Activated CD4-positive, alpha-beta memory T cell treated with anti-CD3 and anti-CD28 coated beads for 36 hours (primary cell): ENCODE results near the gene NFIB. TPM values are rescaled to one million over a fixed set of nuclear protein-coding genes. Genes with fewer than 3 reads are reported as not detected.

ENCODE experiments used
- CTCF ChIA-PET: fragments of 350-600 bp; sonication (Branson Sonifier 250); formaldehyde crosslinking; loops from one replicate; lab custom pipeline; 2021; ENCODE audit warnings: antibody characterized with exemption, inconsistent platforms; lab: Charles Lee
- POLR2A ChIA-PET: fragments of 350-600 bp; sonication (Branson Sonifier 250); formaldehyde crosslinking; loops from one replicate; lab custom pipeline; 2021; ENCODE audit warnings: antibody characterized with exemption; lab: Charles Lee
- DNase-seq: peaks from one replicate; pipeline ENCODE4 v3.0.0-alpha.2; 2020
- H3K27ac Mint-ChIP-seq: one replicate; pipeline ENCODE4 v1.8.0; 2021; ENCODE audit warnings: mixed read lengths
- H3K27me3 Mint-ChIP-seq: one replicate; pipeline ENCODE4 v1.8.0; 2021; ENCODE audit warnings: mixed read lengths
- H3K36me3 Mint-ChIP-seq: one replicate; pipeline ENCODE4 v1.8.0; 2021; ENCODE audit warnings: mixed read lengths
- H3K4me1 Mint-ChIP-seq: one replicate; pipeline ENCODE4 v1.8.0; 2021; ENCODE audit warnings: low read depth, mixed read lengths
- H3K4me3 Mint-ChIP-seq: one replicate; pipeline ENCODE4 v1.8.0; 2021; ENCODE audit warnings: mild to moderate bottlenecking, mixed read lengths
- H3K9me3 Mint-ChIP-seq: one replicate; pipeline ENCODE4 v1.8.0; 2021; ENCODE audit warnings: mixed read lengths
- intact Hi-C: fragments of 100-400 bp; cut with micrococcal nuclease; formaldehyde crosslinking; loops from one replicate; pipeline ENCODE4 v1.15.1; 2023
- total RNA-seq, 2 experiments: library from RNA; stranded (reverse); gene quantifications; one replicate each; pipeline ENCODE4 v1.2.3, GENCODE V29; 2021

The NFIB gene
- total RNA-seq, 2 experiments from 2014 or later: not detected

DNA sequence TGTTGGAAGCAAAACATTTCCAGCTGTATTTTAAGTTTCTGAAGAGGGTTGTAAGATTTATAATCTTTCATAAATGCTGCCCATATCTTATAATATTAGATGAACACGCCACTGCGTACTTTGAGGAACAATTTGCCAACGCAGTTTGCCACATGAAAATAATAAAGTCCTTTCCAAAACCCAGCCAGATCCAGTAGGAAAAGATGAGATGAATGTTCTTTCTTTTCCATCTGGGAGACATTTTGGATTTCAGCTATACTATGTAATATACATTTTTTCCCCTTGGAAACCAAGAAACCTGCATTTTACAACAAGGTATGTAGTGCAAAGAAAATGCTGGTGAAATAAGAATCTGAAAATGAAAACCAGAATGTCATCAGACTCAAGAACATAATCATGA lies 125.4 kb downstream of the NFIB start:
- Mint-ChIP-seq H3K36me3 (no peaks in the 10 kb centered on the region), H3K4me3 (no peak overlapping the region), H3K27me3 (no peaks in the 10 kb centered on the region), H3K9me3 (no peaks in the 10 kb centered on the region), H3K4me1 (no peaks in the 10 kb centered on the region), H3K27ac (no peak overlapping the region)
- CTCF ChIA-PET: no interaction called here
- intact Hi-C loops: no loop called here
- no peak for DNase-seq
- POLR2A ChIA-PET: no interaction called here

DNA sequence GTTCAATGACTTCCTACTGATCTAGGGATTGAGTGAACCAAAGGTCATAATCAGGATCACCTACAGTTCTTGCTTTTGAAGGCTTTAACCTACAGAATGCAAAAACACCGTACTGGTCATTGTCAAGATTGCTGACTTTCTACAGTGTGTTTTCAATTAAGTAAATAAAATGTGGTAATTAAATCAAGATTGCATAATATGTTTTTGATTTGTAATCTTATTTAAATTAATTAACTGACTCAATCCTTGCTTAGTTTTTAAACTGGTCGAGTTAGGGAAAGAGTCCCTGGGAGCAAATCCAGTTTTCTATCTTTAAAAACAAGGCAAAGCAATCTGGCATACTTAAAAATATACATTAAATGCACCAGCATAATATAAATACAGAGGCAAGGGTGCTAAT lies 125.9 kb downstream of the NFIB start:
- no peak for DNase-seq
- H3K9me3 Mint-ChIP-seq: no peaks in the 10 kb centered on the region
- no peaks in the 10 kb centered on the region for H3K27me3 Mint-ChIP-seq
- H3K4me1 Mint-ChIP-seq: no peaks in the 10 kb centered on the region
- no peaks in the 10 kb centered on the region for H3K36me3 Mint-ChIP-seq
- intact Hi-C loops: no loop called here
- POLR2A ChIA-PET: no interaction called here
- no peak overlapping the region for H3K4me3 Mint-ChIP-seq
- CTCF ChIA-PET: no interaction called here
- H3K27ac Mint-ChIP-seq: no peak overlapping the region

DNA sequence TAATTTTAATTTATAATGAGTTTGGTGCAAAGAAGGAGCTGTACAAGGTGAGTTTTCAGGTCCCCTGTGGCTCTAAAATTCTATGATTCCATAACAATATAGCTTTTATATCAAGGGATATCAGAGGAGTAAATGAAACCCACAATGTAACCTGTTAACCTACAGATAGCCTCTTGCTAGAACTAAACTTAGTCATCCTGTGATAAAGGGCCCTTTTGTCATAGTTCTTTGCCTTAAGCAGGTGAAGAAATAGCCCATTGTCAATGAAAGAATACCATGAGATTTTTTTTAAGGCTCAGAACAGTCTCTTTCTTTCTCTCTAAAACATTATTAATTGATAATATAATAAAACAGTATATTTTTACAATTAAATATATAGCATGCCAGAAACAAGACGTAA lies 127.8 kb downstream of the NFIB start:
- intact Hi-C loops: no loop called here

DNA sequence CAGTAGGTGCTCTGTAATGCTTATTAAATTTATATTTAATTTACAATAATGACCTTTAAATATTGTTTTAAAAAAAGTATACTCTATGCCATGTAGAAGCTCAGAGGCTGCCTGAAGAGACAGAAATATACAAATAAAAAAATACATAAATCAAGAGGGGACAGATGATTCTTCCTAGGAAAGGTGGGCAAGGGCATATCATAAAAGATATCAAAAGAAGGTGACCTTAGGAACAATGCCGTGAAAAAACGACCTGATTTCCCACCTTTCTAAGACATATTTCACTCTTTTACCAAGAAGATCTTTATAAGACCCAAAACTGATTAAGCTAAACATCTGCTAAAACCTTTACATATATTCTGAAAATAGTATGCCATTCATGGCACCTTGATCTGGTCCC lies 128.9 kb downstream of the NFIB start:
- H3K4me3 Mint-ChIP-seq: no peak overlapping the region
- intact Hi-C loops: no loop called here
- H3K36me3 Mint-ChIP-seq: no peaks in the 10 kb centered on the region
- DNase-seq: no peak
- ChIA-PET POLR2A (no interaction called here), CTCF (no interaction called here)
- H3K4me1 Mint-ChIP-seq: no peaks in the 10 kb centered on the region
- H3K27ac Mint-ChIP-seq: no peak overlapping the region
- H3K27me3 Mint-ChIP-seq: no peaks in the 10 kb centered on the region
- no peaks in the 10 kb centered on the region for H3K9me3 Mint-ChIP-seq

More for the DNA sequence above, 127.8 kb downstream of the NFIB start:
- Mint-ChIP-seq H3K9me3 (no peaks in the 10 kb centered on the region), H3K27me3 (no peaks in the 10 kb centered on the region), H3K4me1 (no peaks in the 10 kb centered on the region), H3K4me3 (no peak overlapping the region), H3K27ac (no peak overlapping the region), H3K36me3 (no peaks in the 10 kb centered on the region)
- ChIA-PET CTCF (no interaction called here), POLR2A (no interaction called here)
- DNase-seq: no peak

DNA sequence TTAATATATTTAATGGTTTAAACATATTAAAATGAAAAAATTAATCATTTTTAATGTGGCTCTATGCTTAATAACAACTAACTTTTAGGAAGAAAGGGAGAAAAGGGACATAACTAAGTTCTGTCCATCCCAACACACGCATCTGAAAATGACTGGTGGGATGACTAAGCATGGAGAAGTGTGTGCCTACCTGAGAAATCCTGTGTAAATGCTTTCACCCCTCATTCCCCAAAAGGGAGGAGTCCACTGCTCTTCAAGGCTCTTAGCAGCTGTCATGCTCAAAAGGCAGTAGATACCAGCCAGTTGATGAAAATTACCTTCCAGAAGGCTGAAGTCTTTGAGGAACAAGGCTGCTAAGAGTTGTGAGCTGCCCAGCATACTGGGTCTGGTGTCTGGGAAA lies 130.9 kb downstream of the NFIB start:
- Mint-ChIP-seq H3K4me3 (no peak overlapping the region), H3K27ac (no peak overlapping the region), H3K36me3 (no peaks in the 10 kb centered on the region), H3K4me1 (no peaks in the 10 kb centered on the region), H3K9me3 (no peaks in the 10 kb centered on the region), H3K27me3 (no peaks in the 10 kb centered on the region)
- intact Hi-C loops: no loop called here
- POLR2A ChIA-PET: no interaction called here
- CTCF ChIA-PET: no interaction called here
- no peak for DNase-seq

DNA sequence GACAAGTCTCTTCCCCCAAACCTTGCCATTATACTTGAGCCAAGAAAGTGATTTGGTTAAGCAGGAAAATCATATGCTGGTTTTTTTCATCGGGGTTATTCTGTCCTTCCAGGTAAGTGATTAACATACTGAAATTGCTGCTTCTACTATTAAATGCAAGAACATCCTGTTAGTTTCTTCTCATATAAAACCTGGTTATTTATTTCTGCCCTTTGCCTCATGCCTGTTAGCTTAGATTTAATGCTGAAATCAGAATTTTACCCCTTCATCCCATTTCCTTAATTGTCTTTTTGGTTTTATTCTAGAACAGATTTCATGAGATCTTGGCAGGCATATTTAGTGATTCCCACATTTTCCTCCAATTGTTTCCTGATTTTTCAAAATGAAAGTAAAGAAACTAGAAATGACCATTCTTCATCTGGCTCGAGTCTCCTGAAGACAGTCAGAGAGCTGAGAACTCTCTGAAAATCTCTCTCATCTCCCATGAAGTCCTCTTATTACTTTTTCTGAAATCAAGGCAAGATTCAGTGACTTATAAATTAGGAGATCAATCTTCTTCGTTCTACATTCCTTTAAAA lies 132.9 kb downstream of the NFIB start:
- ChIA-PET POLR2A (no interaction called here), CTCF (no interaction called here)
- no peak overlapping the region for H3K27ac Mint-ChIP-seq
- no peak overlapping the region for H3K4me3 Mint-ChIP-seq
- intact Hi-C loops: no loop called here
- no peaks in the 10 kb centered on the region for H3K36me3 Mint-ChIP-seq
- no peaks in the 10 kb centered on the region for H3K9me3 Mint-ChIP-seq
- no peaks in the 10 kb centered on the region for H3K4me1 Mint-ChIP-seq
- DNase-seq: no peak
- no peaks in the 10 kb centered on the region for H3K27me3 Mint-ChIP-seq

DNA sequence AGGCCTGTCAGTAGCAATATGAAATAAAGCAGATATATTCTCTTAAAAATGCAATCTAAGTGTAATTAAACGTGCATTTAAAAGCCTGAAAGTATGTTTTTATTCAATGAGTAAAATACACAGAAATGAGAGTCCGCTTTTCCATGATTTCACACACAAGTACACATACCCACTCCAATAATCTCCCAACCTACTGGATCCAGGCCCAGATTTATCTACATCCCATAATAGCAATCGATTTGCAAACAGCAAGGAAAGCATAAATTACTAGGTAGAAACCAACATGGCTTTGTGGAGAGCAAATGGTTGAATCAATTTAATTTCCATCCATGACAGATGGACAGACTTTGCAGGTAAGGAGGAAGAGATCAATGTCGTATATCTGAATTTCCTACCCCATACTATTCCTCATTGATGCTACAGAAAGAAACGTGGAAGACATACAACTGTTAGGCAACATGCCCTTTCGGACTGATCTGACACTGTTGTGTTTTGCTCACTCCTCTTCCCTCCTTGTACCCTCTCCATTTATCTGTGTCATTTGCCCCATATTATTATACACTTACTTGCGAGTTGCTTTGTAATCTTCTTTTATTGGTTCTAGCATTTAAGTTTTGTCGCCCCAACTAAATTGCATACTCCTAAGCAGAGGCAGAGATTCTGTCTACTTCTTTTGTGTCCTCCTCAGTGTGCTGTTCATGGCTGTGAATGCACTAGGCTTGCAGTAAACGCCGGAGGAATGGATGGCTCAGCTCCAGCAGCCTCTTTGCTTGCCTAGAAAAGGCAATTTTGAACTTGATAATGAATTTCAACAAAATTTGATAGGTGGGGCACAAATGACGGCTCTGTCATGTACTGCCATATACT lies 133.6 kb downstream of the NFIB start:
- no peaks in the 10 kb centered on the region for H3K9me3 Mint-ChIP-seq
- POLR2A ChIA-PET: no interaction called here
- H3K27me3 Mint-ChIP-seq: no peaks in the 10 kb centered on the region
- CTCF ChIA-PET: no interaction called here
- DNase-seq: no peak
- H3K36me3 Mint-ChIP-seq: no peaks in the 10 kb centered on the region
- no peak overlapping the region for H3K4me3 Mint-ChIP-seq
- no peaks in the 10 kb centered on the region for H3K4me1 Mint-ChIP-seq
- no peak overlapping the region for H3K27ac Mint-ChIP-seq
- intact Hi-C loops: no loop called here

DNA sequence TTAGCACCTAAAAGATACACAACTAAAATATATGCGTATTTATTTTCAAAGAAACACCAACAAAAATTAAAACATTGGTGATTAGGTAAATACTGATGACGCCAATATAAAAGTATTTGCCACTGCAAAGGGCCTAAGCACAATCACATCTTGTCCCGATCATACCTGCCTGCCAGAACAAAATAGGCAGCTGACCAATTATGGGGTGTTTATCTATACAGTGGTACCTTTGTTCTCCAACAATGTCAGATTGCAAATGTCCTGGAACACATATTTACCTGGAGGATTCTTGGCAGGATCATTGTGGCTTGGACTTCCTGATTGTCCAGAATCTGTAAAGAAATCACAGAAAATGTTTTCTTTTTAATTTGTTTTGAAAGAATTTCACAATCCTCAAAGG lies 134.5 kb downstream of the NFIB start:
- H3K4me3 Mint-ChIP-seq: no peak overlapping the region
- ChIA-PET CTCF (no interaction called here), POLR2A (no interaction called here)
- H3K27ac Mint-ChIP-seq: no peak overlapping the region
- no peaks in the 10 kb centered on the region for H3K4me1 Mint-ChIP-seq
- intact Hi-C loops: no loop called here
- no peaks in the 10 kb centered on the region for H3K9me3 Mint-ChIP-seq
- H3K27me3 Mint-ChIP-seq: no peaks in the 10 kb centered on the region
- no peaks in the 10 kb centered on the region for H3K36me3 Mint-ChIP-seq
- DNase-seq: no peak

DNA sequence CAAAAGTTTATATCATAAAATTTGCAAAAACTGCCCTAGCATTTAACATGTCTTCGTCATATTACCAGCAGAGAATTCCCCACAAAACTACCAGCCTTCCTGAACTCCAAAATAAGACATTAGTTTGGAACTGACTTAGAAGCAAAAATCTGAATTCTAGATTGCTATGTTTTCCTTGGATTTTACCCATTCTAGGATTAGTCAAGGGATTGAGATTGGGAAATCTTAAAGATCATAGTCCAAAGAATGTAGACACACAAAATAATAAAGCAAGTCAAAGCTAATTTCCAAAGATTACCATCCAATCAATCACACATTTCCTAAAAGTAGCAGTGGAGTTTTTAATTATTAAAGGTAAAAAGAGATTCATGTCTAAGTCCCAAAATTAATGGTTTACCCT lies 138.2 kb downstream of the NFIB start:
- Mint-ChIP-seq H3K9me3 (no peaks in the 10 kb centered on the region), H3K4me1 (no peaks in the 10 kb centered on the region), H3K27me3 (no peaks in the 10 kb centered on the region), H3K4me3 (no peak overlapping the region), H3K36me3 (no peaks in the 10 kb centered on the region), H3K27ac (no peak overlapping the region)
- DNase-seq: no peak
- ChIA-PET CTCF (no interaction called here), POLR2A (no interaction called here)
- intact Hi-C loops: no loop called here

DNA sequence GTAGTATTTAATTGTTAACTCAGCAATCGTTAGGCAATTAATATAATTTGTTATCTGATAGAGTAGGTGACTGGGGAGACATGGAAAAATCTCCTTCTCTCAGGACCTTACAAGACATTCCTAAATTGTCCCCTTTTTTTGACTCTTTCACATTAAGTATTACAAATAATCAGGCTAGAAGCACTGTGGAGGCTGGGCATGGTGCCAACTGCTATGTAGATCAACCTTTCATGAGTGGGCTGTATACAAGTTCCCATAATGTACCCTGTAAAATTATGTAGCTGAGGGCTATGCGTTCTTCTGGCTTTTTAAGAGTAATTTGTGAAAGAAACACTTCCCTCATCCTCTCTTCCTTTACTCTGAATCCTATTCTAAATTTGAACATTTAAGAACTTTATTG lies 140.2 kb downstream of the NFIB start:
- no peak overlapping the region for H3K27ac Mint-ChIP-seq
- intact Hi-C loops: no loop called here
- POLR2A ChIA-PET: no interaction called here
- H3K4me1 Mint-ChIP-seq: no peaks in the 10 kb centered on the region
- no peaks in the 10 kb centered on the region for H3K27me3 Mint-ChIP-seq
- DNase-seq: no peak
- no peak overlapping the region for H3K4me3 Mint-ChIP-seq
- H3K36me3 Mint-ChIP-seq: no peaks in the 10 kb centered on the region
- CTCF ChIA-PET: no interaction called here
- no peaks in the 10 kb centered on the region for H3K9me3 Mint-ChIP-seq

DNA sequence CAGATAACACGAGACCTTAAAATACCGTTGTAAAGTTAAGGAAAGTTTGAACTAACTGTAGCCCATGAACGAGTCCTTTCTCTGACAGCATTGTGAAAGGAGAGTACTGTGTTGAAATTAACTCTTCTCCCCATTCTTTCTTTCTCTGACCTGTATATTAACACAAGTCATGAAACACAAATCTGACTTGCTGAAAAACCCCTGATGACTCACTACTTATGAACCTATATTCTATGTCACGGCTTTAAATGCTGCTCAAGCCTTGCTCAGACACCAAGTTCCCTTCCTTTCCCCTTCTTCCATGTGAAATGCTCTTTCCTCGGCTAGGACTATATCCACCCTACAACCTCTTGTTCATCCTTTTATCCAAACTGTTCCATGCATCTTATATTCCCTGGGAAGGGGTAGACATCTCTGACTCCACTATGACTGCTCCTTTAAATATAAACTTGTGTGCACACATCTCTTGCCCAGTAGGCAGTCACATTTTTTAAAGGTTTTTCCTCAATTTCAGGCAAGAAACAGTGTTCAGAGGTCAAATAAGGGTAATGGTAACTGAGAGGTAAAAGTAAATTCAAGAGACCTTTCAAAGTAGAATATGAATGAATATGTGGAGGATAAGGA lies 142.9 kb downstream of the NFIB start:
- Mint-ChIP-seq H3K27ac (no peak overlapping the region), H3K4me3 (no peak overlapping the region), H3K4me1 (no peaks in the 10 kb centered on the region), H3K27me3 (no peaks in the 10 kb centered on the region), H3K9me3 (no peaks in the 10 kb centered on the region), H3K36me3 (no peaks in the 10 kb centered on the region)
- DNase-seq: no peak
- ChIA-PET POLR2A (no interaction called here), CTCF (no interaction called here)
- intact Hi-C loops: no loop called here

DNA sequence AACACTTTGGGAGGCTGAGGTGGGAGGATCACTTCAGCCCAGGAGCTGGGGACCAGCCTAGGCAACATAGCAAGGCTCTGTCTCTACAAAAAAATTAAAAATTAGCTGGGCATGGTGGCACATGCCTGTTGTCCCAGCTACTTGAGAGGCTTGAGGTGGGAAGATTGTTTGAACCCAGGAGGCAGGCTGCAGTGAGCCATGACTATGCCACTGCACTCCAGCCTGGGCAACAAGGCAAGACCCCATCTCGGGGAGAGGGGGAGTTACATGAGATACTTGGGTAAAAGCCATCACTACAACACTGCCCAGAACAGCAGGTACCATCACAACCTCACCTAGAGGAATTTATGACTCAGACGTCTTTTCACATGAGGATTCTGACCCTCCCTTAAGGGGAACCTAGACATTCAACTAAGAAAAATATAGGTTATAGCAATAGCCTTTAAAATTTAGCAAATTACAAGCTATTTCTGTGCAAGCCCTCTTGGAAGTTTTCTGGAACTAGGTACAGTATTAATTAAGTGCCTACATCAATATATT lies 143.5 kb downstream of the NFIB start:
- Mint-ChIP-seq H3K9me3 (no peaks in the 10 kb centered on the region), H3K27ac (no peak overlapping the region), H3K27me3 (no peaks in the 10 kb centered on the region), H3K4me3 (no peak overlapping the region), H3K36me3 (no peaks in the 10 kb centered on the region), H3K4me1 (no peaks in the 10 kb centered on the region)
- intact Hi-C loops: no loop called here
- CTCF ChIA-PET: no interaction called here
- POLR2A ChIA-PET: interaction anchor here (0.6 kb wide), 1 partner anchor 146 kb away, joined by 3 read pairs; no protein-coding TSS in a partner anchor
- no peak for DNase-seq
